GM21528 (cell line): Measurements from ENCODE around the gene DCBLD1.
"Not testable (repeated sequence)": the region's sequence is repeated elsewhere in the genome, so short reads cannot be mapped to it uniquely, and the experiment has no call there.

Experiments
- ATAC-seq: cut with Tn5 transposase; IDR thresholded peaks from one replicate; pipeline ENCODE4 v1.9.1; 2021; ENCODE audit warnings: mild to moderate bottlenecking, moderate library complexity; ENCODE audit not compliant: unreplicated experiment, low FRiP score

DCBLD1 gene

DNA sequence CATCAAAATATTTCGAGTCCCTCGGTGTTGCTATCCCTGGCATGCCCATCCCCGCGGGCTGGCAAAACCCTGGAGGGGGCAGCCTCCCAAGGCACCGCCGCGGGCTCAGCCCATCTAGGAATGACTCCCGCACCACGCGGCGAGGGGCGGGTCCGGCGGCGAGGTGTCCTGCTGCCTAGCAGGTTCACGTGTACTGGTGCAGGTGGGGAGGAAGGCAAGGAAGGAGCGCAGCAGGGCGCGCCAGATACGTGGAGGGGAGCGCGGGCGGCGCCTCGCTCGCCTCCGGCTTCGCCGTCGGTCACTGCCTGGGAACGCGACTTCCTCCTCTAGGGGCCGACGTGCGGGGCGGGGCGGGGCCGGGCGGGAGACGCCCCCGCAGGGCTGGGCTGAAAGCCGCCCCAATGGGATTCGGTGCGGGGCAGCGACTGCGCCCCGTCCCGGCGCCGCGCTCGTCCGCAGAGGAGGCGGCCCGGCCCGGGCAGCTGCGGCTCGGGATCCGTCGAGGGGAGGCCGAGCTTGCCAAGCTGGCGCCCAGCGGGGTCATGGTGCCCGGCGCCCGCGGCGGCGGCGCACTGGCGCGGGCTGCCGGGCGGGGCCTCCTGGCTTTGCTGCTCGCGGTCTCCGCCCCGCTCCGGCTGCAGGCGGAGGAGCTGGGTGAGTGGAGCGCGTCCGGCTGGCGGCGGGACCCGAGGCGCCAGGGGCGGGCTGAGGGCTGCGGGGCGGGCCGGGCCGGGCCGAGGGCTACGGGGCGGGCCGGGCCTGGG, at the start of gene DCBLD1:
Gene DCBLD1, plus strand, starts transcription at position 435 of the 764 bp plus-strand sequence. Its CDS starts 108 bp downstream, at position 543.
- ATAC-seq: peak; percentile 86

DNA sequence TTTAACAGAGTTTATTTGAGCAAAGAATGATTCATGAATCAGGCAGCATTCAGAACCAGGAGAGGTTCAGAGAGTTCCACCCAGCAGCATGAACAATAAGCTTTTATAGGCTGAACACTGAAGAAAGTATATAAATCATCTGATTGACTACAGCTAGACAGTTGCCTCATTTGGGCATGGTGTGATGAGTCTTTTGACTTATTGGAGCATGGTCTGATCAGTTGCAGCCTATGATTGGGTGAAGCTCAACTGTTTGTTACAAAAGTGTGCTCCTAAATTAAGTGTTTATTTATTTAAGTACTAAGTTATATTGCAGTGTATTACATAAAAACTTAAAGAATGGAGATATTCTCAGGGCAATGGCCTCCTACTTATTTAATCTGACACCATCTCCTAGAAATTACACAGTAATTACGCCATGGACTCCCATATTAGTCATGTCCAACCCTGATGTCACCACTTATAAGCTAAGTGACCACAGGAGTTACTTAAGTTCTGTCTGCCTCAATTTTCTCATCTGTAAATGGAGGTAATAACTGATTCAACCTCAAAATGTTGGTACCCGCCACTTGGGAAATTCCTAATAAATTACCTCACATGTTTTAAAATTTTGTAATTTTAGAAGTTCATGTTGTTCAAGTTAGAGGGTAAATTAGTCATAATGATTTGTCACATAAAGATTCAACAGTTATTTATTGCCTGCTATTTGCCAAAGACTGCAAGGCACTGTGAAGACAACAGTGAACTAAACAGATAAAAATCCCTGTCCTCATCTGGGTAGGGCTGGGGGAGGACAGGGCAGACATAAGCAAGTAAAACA, 41.6 kb upstream of the DCBLD1 start:
- ATAC-seq: no peak

DNA sequence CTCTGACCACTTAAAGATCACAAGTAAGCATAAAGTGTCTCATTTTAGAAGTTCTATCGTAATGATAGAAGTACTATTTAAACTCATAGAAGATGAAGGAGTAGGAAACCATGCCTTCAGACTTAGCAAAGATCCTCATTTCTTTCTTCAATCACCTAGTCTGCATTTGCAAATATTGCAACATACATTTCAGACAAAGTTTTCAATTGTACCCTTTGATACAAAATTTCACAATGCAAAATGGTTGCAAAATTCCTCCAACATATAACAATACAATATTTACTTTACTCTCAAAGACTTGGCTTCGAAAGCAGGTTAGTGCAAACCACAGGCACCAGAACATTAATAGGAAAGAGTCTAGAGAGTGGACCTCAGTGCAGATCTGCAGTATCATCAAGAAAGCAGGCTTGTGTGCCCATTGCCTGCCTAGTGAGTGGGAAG, 40.6 kb upstream of the DCBLD1 start:
- ATAC-seq: no peak

DNA sequence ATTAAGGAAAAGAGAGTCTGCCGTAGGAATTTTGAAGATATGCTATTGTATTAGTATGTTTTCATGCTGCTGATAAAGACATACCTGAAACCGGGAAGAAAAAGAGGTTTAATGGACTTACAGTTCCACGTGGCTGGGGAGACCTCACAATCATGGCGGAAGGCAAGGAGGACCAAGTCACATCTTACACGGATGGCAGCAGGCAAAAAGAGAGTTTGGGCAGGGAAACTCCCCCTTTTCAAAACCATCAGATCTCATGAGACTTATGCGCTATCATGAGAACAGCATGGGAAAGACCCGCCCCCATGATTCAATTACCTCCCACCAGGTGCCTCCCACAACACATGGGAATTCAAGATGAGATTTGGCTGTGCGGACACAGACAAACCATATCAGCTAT, 40.2 kb upstream of the DCBLD1 start:
- not testable (repeated sequence) for ATAC-seq

DNA sequence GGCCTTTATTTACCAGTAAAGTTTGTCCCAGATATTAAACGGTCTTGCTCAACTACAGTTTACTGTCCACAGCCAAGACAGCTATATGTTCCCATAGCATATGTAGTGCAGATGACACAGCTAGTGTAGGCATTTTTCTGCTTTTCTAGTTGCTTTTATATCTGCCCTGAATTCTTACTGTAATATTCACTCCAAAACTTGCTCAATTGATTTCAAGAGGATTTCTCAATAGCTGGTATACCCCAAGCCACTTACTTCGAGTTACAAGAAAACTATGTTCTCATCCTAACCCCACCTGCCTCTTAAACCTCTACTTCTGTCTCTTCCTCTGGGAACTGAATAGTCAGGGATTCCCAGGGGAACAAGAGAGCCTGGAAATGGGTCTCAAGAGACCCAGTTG, 37.9 kb upstream of the DCBLD1 start:
- ATAC-seq: no peak

DNA sequence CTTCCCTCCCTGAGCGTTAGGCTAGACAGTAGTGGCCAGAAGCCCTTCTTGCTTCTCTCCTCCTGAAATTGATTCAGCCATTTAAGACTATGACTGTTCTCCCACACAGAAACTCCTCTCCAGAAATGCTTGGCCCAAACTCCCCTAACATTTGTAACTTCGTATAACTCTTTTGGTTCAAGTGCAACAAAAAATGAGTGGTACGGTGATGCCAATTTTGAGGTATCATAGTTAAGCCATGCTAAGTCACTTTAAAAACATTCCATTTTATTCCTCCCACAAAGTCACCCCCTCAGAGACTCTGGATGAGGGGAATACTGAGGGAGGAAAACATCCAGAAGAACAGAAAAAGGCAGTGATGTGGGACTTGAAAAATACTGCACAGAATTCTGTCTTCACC, 35.6 kb upstream of the DCBLD1 start:
- no peak for ATAC-seq

DNA sequence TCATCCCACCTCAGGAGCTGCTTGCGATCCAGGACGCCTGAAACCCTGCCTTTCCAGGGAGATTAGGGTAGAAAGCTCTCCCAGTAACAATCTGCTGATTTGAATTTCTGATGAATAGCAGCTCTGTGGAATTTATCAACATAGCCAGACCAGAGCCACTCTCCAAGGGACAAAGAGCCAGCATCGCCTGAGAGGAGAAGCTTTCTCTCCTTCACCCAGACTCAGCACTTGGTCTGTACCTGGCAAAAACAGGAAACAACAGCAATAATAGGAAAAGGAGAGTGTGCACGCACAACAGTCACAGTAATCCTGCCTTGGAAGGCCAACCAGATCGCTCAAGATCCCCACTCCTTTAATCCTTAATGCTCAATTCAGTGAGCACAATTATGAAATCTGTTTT, 34.5 kb upstream of the DCBLD1 start:
- no peak for ATAC-seq

DNA sequence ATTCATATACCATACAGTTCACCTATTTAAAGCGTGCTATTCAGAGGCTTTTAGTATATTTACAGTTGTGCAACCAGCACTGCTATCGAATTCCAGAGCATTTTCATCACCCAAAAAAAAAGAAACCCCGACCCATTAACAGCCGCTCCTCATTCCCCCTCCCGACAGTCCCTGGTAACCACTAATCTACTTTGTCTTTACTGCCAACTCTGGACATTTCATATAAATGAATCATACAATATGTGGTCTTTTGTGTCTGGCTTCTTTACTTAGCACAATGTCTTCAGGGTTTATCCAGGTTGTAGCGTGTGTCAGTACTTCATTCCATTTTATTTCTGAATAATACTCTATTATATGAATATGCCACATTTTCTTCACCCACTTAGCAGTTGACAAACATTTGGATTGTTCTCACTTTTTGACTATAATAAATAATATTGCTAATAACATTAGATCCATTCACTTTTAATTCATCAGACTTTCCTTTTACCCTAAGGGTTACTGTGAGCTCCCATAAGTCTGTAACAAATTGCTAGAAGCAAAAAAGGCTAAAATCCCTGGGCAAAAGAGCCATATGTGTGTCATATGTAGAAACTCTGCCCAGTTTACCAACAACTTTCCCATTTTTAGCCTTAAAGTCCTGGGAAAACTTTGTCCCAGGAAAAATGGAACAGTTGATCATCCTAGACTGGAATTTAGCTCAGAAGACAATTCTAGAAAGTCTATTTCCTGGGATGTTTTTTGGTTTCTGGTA, 33.6 kb upstream of the DCBLD1 start:
- ATAC-seq: no peak

DNA sequence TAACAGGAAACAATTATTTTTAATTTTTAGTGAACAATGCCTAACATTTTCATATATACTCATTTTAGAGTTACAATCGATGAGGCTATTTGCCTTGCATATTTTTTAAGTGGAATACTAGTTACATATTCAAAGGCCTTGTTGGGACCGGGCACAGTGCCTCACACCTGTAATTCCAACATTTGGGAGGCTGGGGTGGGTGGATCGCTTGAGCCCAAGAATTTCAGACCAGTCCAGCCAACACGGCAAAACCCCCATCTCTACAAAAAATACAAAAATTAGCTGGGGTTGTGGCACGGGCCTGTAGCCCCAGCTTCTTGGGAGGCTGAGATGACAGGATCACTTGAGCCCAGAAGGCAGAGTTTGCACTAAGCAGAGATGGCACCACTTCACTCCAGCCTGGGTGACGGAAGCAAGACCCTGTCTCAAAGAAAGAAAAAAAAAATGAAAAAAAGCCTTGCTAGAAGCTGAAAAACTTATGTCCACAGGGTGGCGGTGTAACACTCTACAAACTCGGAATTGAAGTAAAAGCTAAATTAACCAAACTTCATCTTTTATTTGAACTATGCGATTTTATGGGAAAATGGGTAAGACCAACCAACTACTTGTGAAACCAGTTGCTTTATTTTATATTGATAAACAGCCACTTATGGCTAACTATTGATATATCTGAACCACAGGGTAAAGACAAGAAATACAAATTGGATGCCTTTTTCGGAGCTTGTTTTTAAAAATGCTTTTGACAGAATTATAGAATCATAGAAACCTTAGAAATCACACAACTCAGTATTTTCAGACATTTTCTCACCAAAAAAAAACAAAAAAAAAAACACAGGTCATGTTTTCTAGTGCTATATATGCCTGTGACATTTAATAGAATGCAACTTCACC, 32.7 kb upstream of the DCBLD1 start:
- ATAC-seq: no peak

DNA sequence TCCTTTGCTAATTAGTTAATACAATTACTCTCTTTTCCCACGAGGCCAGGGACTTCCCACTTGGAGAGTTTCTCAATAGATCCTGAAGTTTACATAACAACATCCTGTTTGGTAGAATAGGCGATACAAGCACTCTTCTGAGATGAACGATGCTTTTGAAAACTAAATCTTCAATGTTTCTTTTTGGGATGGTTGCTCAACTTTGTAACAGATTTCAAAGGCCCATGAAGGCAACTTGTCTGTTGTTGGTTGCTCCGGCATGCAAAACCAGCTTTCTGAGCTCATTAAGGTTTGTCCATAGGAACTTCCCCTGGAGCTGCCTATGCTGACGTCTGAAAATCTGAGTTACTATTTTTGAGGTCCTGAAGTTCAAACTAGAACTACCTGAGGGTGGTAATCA, 30.8 kb upstream of the DCBLD1 start:
- no peak for ATAC-seq

DNA sequence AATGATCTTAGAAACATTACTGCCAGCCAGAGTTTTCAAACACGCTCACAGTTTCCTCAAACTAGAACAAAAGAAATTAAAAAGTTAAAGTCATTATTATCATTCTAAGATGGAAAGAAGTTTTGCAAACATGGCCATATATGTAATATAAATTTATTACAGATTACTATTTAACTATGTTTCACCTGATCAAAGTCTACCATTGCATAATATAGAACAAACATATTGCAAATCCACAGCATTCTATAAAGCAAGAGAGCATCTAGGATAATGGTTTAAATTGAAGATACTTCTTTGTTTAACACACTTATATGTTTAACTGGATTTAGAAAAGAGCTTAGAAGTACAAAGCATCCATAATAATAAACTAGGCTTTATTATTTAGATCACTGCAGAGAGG, 26.2 kb upstream of the DCBLD1 start:
- no peak for ATAC-seq

DNA sequence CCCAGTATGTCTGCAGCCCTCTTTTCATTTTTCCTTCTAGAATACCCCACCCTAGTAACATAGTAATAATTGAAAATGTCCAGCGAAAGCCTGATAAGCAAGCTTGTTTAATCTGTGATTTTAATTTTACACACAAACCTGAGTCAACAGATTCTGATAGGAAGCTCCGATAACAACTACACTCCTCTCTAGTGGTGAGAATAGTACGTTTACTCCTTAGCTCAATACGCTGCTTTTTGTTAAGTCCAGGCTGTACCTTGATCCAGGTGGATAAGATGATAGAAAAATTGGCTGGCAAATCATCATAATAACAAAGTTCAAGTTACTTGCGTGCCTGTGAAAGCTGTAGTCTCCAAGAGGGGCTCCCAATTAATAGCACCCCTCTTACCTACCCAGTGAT, 25.5 kb upstream of the DCBLD1 start:
- ATAC-seq: no peak

DNA sequence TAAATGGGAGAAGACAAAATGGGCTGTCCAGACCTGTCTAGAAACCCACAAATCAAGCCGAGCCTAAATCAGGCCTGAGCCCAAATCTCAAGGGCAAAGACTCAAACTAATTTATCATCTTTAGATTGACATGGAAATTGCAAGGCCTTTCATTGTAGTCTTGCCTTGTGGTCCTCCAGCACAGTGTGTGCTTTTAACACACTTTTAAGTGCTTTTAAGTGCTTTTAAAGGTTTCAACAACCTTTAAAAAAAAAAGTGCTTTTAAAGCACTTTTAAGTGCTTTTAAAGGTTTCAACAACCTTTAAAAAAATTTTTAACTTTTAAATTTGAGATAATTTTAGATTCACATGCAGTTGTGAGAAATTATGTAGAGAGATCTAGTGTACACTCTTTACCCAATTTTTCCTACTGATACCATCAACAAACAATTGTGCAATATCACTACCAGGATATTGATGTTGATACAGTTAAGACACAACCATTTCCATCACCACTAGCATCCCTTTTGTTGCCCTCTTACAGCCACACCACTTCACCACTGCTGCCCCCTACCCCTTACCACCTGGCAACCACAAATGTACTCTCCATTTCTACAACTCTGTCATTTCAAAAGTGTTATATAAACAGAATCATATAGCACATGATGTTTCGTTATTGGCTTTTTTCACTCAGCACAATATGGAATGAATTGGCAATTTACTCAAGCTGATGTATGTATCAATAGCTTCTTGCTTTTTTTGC, 23.1 kb upstream of the DCBLD1 start:
- ATAC-seq: no peak

DNA sequence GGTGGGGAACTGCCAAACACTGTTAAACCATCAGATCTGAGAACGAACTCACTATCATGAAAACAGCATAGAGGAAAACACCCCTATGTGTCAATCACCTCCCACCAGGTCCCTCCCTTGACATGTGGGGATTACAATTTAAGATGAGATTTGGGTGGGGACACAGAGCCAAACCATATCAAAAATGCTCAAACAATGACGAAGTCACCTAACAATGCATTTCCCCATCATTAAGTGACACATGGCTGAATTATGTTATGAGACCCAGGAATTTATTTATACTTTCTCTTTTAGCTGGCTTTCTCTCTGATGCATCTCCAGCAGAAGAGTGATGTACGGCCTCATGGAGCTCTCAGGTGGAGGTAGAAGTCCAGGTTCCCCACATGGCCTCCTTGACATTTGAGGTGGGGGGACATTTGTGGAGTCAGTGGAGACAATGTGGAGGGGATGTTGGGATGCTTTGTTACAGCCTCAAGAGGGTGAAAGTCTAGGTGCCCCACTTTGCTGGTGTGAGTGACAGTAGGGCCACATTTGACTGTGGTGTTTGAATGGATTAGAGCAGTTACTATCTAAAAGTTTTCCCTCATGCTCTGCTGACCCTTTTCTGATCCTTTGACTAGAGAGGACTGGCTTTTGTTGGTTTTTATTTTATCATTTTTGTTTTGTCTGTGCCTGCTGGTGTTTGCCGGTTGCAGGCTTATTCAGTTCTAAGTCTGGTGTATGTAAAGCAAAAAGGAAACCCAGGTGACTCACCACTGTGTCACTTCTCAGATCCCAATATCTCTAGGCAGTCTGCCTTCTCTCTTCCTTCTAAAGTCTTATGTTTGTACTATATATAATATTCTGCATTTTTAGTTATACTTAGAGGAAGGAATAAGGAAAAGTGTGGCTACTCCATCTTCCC, 18.5 kb upstream of the DCBLD1 start:
- no peak for ATAC-seq

DNA sequence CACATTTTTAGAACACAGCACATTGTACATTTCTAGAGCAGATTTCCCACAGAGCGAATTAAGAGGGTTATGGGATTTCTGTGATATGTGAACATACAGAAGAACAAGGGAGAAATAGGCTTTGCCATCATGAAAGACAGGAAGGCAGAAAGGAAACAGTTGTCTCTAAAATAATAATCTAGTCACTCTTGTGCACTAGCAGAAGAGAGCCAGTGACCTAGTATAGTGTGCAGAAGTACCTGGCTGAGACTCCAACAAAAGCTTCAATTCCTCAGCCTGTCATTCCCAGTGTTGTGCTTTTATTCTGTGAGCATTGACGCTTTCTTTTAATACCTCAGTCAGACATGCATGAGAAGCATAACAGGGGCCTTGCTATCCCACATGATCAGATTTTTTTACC, 17.8 kb upstream of the DCBLD1 start:
- ATAC-seq: no peak

DNA sequence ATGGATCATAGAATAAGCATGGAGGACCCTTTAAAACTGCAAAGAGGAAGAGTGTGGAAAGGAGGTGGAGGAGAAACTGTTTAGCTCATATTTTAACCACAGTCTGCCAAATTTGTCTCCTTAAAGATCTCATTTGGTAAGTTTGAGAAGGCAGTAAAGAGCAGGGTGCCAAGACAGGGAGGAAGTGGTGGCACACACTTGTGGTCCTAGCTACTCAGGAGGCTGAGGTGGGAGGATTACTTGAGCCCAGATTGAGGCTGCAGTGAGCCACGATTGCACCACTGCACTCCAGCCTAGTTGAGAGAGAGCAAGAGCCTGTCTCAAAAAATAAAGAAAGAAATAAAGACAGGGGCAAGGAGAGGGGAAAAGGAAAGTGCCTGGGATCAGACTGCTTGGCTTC, 16.8 kb upstream of the DCBLD1 start:
- ATAC-seq: no peak

DNA sequence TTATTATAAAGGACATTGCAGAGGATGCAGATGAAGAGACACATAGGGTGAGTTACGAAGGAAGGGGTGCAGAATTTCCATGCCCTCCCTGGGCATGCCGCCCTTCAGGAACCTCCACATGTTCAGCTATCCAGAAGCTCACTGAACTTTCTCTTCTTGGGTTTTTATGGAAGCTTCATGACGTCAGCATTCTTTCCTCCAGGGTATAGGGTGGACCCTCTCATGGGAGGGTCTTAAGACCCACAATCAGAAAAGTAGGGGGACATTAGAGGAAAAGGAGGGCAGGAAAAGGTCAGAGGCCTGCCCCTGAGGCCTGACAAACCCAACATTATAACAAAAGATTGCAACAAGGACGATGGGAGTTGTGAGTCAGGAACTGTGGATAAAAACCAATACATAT, 14.6 kb upstream of the DCBLD1 start:
- ATAC-seq: no peak

DNA sequence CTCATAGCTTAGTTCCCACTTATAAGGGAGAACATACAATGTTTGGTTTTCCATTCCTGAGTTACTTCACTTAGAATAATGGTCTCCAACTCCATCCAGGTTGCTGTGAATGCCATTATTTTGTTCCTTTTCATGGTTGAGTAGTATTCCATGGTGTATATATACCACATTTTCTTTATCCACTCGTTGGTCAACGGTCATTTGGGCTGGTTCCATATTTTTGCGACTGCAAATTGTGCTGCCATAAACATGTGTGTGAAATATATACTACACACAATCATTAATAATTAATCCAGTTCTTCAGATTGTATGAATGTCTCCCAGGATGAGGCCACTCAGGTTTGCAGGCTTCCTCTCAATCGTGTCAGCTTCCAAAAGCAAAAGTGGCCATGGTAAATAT, 13.9 kb upstream of the DCBLD1 start:
- ATAC-seq: not testable (repeated sequence)
